ENCODE data around the gene ADRB1.

Gene ADRB1

DNA sequence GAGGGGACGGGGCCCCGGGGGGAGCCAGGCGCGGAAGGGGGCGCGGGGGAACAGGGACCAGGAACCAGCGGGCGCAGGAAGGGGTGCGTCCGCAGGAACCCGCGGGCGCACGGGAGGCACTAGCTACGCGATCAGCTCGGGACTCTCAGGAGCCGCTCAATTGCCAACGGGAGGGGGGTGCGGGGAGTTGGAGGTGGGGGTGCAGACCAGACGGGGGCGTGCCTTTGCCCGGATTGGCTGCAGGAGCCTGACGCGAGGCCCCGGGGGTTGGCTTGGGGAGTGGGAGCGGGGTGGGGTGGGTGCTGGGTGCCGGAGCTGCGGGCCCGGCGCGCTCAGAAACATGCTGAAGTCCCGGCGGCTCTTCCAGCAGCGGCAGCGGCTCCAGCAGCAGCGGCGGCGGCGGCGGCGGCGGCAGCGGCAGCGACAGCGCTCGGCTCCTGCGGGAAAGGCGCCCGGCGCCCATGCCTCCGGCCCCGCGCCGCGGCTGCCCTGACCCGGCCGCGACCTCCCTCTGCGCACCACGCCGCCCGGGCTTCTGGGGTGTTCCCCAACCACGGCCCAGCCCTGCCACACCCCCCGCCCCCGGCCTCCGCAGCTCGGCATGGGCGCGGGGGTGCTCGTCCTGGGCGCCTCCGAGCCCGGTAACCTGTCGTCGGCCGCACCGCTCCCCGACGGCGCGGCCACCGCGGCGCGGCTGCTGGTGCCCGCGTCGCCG, at the start of gene ADRB1:
TSS of gene ADRB1 (plus strand) at position 335 of the 715 bp plus-strand sequence. CDS start at position 602, 267 bp downstream.
- peak; percentile 69 for DNase-seq

DNA sequence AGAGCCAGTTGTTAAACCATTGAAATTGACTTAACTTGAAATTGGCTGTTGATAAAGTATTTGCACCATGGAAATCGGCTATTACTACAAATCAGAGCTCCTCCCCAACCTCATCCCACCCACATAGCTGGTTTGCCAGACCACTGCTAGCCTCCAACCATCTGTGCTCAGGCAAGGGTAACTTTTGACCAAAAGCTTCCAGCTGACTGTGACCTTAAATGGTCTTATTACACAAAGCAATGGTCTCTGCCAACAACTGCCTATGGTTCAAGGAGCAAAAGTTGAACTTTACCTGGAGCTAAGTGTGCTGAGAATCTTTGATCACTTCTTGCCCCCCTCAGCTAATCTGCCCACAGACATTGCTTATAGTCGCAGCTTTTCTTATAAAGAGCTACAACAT, 48.5 kb upstream of the ADRB1 start:
- no peak for DNase-seq

DNA sequence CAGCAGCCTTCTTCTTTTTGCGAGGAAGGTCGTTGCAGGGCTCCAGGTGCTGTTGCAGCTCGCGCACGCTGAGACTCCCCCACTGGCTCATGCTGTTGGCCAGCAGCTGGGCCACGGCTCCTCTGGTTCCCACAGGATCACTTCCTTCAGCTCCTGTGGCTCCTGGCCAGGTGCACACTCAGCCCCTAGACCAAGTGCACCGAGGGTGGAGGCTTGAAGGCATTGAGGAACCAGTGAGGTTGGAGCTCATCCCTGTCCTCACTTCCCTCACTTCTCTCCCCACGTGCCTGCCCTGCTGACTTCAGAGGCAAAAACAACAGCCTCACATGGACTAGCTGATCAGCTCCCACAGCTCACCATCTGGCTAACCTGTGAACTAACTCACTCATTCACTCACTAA, 46.2 kb upstream of the ADRB1 start:
- DNase-seq, result no peak

DNA sequence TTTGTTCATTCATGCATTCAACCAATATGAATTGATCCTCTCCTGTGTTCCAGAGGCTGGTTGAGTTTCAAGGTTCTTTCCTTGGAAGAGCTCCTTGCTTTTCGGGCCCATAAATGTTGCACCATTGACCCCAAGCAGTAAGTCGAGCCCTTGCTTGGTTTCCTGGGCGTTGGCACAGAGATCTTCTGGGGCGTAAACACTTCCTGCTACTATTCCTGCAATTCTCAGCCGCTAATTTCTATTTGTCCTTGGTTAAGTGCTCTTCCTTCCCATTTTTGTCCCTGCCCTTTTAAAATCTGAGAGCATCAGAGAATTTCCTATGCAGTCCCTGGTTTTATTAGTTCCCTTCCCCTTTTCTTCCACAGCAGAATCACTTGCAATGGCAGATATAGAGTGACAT, 44.1 kb upstream of the ADRB1 start:
- DNase-seq, result no peak

DNA sequence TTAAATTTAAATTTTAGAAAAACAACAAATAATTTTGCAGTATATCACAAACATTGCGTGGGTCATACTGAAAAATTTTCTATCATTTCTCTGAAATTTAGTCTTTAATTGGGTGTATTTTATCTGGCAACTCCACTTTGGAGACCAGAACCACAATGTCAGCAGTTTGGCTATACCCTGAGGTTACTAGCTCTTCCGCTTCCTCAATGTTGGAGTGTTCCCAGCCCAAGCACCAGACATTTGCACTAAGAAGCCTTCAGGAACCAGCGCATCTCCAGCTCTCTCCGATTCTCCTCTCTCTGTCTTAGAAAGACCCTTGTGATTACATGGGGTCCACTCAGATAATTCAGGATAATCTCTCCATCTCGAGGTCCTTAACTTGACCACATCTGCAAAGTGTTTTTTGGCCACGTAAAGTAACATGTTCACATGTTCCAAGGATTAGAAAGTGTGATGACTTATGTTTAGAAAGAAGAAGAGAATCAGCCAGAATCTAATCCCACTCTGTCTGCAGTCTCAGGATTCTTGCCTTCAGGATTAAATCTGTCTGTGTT, 43.1 kb upstream of the ADRB1 start:
- DNase-seq, result no peak

DNA sequence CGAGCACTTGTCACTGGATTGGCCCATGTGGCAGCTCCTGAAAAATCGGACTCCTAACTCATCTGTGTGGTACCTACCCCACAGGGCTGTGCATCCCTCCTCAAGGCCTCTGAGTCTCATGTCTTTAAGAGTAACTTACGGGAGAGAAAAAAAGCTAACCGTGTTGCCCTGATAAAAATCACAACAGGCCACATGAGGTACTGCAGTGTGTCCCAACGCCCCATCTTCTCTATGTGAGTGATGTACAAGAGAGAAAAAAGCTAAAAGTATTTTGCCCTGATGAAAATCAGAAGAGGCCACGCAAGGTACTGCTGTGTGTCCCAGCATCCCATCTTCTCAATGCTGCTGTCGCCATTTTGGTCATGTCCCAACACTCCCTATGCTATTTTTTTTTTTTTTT, 41.2 kb upstream of the ADRB1 start:
- DNase-seq, result no peak

DNA sequence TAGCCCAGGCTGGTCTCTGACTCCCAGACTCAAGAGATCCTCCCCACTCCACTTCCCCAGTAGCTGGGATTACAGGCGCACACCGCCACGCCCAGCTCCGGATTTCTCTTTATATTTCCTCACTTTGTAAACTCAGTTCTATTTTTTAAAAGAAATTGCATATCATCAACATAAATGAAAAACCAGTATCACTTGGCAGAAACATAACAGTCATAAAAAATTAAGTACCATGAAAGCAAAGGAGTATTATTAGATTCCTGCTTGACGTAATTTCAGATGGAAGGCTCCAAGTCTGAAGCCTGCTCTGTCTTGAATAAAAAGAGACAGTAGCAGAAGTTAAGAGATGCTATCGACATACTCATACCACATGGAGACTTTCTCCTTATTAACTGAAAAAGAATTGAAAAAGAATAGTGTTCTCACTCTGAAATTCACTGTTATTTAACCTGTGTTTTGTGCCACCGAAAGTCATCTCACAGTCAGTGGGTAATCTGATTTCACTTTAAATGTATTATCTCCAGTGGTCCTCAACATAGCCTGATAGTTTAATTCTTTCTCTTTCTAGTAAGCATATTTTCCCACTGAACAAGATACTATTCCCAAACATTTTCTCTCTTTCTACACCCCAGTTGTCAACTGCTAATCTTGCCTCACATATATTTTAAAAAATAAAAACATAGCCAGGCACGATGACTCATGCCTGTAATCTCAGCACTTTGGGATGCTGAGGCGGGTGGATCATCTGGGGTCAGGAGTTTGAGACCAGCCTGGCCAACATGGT, 40.3 kb upstream of the ADRB1 start:
- DNase-seq, result no peak

DNA sequence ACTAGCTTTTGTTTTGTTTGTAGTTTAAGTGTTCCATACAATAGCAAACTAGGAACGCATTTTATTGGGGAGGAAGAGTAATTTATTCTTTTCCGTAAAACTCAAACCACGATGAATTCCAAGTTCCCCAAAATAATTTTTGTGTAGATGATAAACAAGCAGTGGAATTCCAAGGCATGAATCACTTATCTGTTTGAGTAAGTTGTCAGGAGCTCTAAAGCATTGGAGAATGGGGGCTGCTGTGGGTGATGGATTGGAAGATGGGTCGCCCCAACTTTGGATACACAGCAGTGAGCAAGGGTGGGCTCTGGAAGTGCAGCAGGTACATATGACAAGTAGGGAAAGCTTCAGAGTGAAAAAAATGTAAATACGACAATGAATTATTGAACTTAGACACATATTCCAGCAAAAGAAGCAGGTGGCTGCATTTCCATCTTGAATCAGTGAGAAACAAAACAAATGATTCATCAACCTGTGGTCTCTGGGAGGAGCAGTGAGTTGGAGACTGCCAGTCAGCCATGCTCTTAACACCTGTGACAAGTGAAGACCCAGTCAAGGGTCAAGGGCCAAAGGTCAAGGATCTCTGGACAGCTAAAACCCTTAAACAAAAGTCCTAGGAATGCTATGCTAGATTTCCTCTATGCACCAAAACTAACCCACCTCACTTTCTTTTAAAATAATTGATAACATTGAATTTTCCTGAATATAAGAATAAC, 34.2 kb upstream of the ADRB1 start:
- no peak for DNase-seq

DNA sequence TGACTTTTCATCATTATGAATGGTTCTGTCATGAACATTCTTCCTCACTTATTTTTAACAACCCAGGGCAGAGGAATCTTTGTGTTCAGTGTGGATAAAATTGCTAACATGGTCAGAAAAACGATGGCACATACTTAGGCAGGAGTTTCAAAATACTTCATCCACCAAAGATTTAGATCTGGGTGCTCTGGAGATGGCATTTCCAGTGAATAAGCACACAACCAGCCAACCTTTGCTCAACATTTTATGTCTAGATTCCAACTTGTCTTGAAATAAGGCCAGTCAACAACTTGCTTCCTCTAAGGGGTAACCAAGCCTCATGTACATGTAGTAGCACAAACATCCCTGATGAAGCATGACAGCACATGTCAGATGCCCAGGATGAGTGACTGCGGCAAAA, 33.4 kb upstream of the ADRB1 start:
- DNase-seq, result no peak

DNA sequence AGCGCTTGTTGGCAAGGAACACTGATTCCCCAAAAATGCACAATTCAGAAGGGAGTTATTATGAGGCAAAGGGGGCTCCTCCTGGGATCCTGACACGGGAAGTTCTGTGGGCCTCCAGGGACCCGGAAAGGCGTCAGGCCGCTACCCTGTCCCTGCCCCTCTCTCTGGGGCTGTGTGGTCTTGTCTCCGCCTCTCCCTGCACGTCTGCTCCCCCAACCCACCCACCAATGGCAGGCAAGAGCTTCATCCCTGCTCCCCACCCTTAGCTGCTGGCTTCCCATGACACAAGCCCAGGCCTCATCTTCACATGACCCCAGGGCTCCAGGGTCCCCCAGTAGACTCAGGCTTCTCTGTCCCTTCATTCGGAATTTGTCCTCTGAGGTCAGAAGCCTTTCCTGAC, 31.0 kb upstream of the ADRB1 start:
- no peak for DNase-seq

DNA sequence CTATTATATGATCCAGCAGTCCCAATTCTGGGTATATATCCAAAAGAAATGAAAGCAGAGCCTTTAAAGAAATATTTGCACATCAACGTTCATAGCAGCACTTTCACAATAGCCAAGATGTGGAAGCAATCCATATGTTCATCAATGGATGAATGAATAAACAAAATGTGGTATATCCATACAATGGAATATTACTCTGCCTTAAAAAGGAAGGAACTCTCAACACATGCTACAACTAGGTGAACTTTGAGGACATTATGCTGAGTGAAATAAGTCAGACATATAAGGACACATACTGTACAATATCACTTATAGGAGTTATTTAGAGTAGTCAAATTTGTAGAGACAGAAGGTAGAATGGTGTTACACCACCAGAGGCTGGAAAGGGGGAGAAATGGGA, 28.0 kb upstream of the ADRB1 start:
- DNase-seq, result no peak

DNA sequence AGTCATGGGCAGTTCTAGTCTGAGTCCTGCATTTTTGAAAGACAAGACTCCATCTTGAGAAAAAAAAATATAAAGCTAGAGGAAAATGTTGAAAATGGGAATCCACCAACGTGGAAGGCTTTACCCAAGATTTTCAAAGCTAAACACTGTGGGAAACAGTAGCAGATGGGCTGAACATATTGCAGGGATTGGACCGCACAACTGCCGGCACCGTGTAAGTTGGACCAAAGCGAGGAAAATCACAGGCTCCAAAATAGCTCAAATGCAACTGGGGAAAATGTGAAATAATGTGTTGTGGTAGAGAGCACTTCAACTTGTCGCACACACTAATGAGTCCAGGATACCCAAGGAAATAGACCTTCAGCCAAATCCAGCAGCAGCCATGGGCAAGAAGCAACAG, 26.4 kb upstream of the ADRB1 start:
- no peak for DNase-seq

DNA sequence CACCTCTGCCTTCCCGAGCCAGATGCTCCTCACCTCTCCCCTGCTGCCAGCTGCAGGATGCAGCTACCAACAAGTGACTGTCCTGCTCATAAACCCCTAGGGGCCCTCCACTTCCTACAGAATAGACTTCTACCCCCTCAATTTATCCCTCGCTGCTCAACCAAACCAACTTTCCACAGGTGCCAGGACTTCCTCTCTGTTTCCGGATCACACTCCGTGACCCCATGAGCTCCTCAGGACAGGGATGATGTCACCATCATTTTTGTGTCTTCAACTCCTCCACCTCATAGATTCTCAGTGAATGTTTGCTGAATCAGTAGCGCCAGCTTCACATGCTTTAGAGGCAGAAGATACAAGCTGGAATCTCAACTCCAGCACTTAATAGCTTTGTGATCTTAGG, 25.8 kb upstream of the ADRB1 start:
- DNase-seq, result no peak

DNA sequence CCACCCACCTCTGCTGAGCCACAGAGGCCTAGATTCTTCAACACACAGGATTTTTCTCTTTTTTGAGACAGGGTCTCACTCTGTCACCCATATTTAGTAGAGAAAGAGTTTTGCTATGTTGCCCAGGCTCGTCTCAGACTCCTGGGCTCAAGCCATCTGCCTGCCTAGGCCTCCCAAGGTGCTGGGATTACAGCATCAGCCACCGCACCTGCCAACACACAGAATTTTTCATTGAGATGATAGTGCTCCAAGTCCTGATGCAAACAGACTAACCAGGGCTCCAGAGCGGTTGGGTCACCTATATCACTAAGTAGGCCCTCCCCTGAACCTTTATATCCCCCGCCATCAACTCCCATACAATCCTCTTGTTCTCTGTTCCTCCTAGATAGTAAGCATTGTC, 24.4 kb upstream of the ADRB1 start:
- DNase-seq, result no peak

DNA sequence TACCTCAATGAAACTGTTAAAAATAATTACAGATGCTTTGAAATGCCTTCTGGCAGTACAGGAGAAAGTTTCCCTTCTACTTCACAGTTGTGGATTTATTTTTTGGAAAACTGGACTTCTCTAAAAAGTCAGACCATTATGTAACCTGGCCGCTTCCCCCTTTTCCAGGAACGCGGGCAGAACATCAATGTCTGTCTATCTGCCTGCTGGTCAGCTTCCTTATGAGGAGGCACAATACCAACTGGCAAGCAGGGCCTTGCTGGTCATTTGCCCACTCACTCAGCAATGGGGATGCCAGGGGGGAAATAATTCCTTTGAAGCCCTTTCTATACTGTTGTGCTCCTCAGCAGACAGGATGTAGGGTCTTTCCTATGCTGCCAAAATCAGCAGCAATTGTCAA, 22.5 kb upstream of the ADRB1 start:
- no peak for DNase-seq

DNA sequence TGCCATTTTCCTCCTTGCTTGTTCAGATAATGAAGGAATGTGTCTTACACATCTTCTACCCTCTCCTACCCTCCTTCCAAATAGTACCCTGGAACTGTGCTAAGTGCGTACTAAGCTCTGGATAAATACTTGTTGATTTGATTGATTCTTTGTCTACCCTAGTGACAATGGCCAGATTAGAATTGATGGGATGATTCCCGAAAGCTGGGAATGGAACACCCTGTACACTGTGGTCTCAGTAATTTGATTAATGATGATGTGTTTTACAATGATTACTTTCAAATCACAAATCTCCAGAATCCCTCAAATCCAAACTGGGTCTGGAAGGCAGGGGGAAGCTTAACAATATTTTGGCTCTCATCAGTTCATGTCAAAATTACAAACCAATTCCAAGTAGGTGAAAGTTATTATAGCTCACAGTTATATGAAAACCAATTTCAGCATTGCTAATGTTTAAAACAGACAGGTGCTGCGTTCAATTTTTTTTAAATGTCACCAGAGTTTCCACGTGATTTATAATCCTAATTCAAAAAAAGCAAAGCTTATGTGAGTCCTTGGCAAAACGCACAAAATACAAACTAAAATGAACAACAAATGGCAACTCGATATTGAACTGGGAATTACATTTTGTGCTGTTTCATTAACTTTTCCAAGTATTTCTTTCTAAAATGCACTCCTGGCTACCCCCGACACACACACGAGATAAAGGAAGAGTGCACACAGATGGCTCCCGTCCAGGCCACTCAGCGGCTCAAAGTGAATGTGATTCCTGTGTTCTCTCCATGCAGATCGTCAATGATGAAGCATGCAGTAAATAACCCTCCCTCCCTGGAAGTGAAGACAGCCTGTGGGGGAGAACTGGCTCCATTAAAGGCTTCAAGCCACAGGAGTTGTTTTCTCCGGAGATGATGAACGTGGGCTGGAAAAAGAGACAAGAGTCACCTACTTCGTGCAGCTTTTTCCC, 21.7 kb upstream of the ADRB1 start:
- DNase-seq, result no peak

DNA sequence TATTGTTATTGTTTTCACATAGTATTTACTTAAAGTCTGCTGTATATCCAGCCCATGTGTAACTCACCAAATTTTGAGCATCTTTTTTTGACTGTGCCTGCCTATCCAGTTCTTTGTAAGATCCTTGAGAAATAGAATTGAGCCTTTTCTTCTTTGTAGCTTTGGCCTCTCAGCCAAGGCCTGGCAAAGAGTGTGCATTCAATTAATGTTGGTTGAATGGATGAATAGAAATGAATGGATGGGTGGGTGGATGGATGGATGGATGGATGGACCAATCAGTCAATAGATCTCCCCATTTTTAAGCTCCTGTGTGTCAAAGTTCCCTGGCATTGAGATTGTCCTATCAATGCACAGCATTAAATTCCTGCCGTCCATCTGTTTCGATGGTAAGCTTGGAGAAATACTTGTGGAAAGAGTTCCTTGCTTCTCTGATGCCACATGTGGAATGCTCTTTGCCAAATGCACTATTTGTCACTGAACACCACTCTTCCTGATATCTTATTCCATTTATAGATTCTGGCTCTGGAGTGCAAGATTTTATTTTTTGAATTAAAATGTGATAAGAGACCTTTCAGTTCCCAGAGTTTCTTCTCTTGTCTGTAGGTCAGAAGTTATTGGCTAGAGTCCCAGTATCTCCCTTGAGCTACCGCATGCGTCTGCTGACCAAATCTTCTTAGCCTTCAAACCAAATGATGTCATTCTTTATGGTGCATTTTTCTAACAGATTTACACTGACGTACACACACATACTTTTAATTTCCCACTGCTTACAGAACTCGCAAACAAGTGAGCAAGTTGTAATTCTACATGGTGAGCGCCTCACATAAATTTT, 20.7 kb upstream of the ADRB1 start:
- DNase-seq, result no peak

DNA sequence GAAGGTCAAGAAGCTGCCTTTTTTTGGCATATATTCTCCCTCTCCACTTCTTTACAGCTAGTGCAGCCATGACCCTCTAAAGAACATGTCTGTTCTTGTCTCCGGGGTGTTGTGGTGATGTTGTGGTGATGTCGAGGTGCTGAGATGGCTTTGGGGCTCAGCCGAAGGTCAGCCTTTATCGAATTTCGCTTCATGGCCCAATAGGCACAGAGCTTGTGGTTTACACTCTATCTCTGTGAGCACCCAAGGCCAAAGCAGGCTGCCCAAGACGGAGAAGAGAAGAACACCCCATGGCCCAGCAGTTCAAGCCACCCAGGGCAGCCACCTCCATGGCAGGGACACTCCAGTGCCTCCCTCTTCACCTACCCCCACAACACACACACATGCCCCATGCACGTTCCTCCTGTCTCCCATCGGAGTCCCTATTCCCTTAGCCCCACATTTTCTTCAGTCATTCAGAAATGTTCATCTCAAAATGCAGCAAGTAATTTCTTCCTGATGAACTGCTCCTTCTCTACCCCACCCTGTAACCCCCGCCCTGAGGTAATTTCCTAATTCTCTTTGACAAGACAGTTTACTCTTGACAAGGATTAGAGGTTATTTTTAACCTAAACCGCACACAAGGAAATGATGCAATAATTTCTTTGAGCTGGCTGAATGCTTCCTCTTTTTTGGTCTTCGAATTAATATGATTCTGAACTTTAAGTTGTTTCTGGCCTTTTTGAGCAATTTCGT, 18.6 kb upstream of the ADRB1 start:
- no peak for DNase-seq

DNA sequence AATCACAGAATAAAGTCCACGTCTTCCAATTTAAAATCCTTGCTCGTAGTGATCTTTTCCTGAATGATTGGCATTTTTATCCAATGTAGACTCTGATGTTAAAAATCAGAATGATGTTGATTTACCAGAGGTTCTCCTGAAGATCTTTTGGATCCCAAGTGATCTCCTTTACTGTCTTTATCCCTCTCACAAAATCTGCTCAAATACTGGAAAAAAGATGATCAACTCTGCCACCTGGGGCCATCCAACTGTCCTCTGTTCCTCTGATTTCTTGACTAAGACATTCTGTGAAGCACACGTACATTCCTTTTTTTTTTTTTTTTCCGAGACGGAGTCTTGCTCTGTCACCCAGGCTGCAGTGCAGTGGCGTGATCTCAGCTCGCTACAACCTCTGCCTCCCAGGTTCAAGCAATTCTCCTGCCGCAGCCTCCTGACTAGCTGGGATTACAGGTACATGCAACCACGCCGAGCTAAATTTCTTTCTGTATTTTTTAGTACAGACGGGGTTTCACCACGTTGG, 18.0 kb upstream of the ADRB1 start:
- no peak for DNase-seq

All from activated effector memory CD4-positive, alpha-beta T cell treated with anti-CD3 and anti-CD28 coated beads, Interleukin-2, amount 50 U/mL, for 16 hours (primary cell).